K562 (cell line): ENCODE data around the gene EFNA5. TPM values are rescaled to one million over a fixed set of nuclear protein-coding genes. Genes with fewer than 3 reads are reported as not detected.

Source experiments
- BACH1 ChIP-seq: fragments of 200-800 bp; sonication (Bioruptor generic); IDR thresholded peaks from 2 replicates; pipeline ENCODE4 v1.6.1; 2016; ENCODE audit warnings: missing genetic modification characterization, missing compliant biosample characterization
- CBX3 ChIP-seq, 2 experiments: IDR thresholded peaks; 1 replicate in 1 of 2; 2 replicates in 1 of 2; pipeline ENCODE4 v1.6.1; 2012; ENCODE audit warnings: inconsistent platforms in 2 of 2, low read length in 2 of 2, borderline replicate concordance in 1 of 2, control low read depth in 1 of 2
- CHD2 ChIP-seq: IDR thresholded peaks from 2 replicates; pipeline ENCODE4 v1.6.1; 2011; ENCODE audit warnings: low read depth, low read length
- FOXP1 ChIP-seq: sonication (generic); formaldehyde crosslinking; IDR thresholded peaks from 2 replicates; pipeline ENCODE4 v1.8.0; 2022; ENCODE audit warnings: mild to moderate bottlenecking, missing genetic modification reagents
- GABPB1 ChIP-seq: sonication (generic); formaldehyde crosslinking; IDR thresholded peaks from 2 replicates; pipeline ENCODE4 v1.8.0; 2022; ENCODE audit warnings: mild to moderate bottlenecking, missing genetic modification reagents
- GATA2 ChIP-seq: sonication (generic); formaldehyde crosslinking; IDR thresholded peaks from 2 replicates; pipeline ENCODE4 v1.4.0; 2020; ENCODE audit warnings: mild to moderate bottlenecking, missing genetic modification reagents
- HNRNPL ChIP-seq: fragments of 200-400 bp; formaldehyde crosslinking; IDR thresholded peaks from 2 replicates; pipeline ENCODE4 v1.6.1; 2017; ENCODE audit warnings: low read depth, mild to moderate bottlenecking, low read length
- KDM1A ChIP-seq, 2 experiments: fragments of 450-650 bp; IDR thresholded peaks; 2 replicates each; pipeline ENCODE4 v1.6.1; 2016; ENCODE audit warnings: mild to moderate bottlenecking in 2 of 2
- SMAD4 ChIP-seq: fragments of 250-450 bp; sonication (Bioruptor Pico); conservative IDR thresholded peaks from 2 replicates; pipeline ENCODE4 v1.8.0; 2021; ENCODE audit warnings: inconsistent platforms, mild to moderate bottlenecking, moderate library complexity
- ZNF24 ChIP-seq: fragments of 450-650 bp; IDR thresholded peaks from 2 replicates; pipeline ENCODE4 v1.6.1; 2016
- ZNF316 ChIP-seq: fragments of 450-650 bp; IDR thresholded peaks from 2 replicates; pipeline ENCODE4 v1.6.1; 2016
- ZNF407 ChIP-seq: fragments of 450-650 bp; IDR thresholded peaks from 2 replicates; pipeline ENCODE4 v1.6.1; 2016; ENCODE audit warnings: low read depth
- ZNF695 ChIP-seq: fragments of 450-650 bp; formaldehyde crosslinking; IDR thresholded peaks from 2 replicates; pipeline ENCODE4 v1.4.0; 2020; ENCODE audit warnings: mild to moderate bottlenecking, moderate library complexity
- polyA plus RNA-seq, 8 experiments: library from polyadenylated mRNA; depleted of rRNA in 4 of 8; stranded (reverse) in 5 of 8; unstranded in 3 of 8; fragments of >200 nt; fragmentation: Nextera tagmentation in 2 of 8; fragmentation: Illumina TruSeq in 1 of 8; extraction: Ambion mirVana in 2 of 8; extraction: Trizol in 1 of 8; gene quantifications; 2 replicates each; pipeline versions ENCODE4 v1.2.1 to v1.2.3, GENCODE V29; 2011 to 2014; ENCODE audit warnings: inconsistent platforms in 1 of 8, missing spikeins in 1 of 8
- total RNA-seq, 7 experiments: library from RNA; depleted of rRNA in 6 of 7; stranded (reverse); fragments of >200 nt in 6 of 7; fragmentation: Illumina TruSeq in 2 of 7; extraction: Trizol in 2 of 7; gene quantifications; 2 replicates each; pipeline versions ENCODE4 v1.2.1 to v1.2.3, GENCODE V29; 2011 to 2021; ENCODE audit warnings: low replicate concordance in 1 of 7
- TF ChIP-seq, protein P1 (sequence below): sonication (generic); formaldehyde crosslinking; IDR thresholded peaks from 2 replicates; pipeline ENCODE4 v1.4.0; 2020; ENCODE audit warnings: mild to moderate bottlenecking, missing genetic modification reagents

Gene EFNA5
- total and polyA plus RNA-seq, 9 of the 15 experiments (the other 6 are each of a cell fraction or from before 2014, with no cell fraction given) = 0.20 TPM; not detected in 8

- TF ChIP-seq ZNF407 = no peak
- no peak for TF ChIP-seq FOXP1 (CRISPR knock-in tag)
- peak; percentile 32; the same call in 1 of the 2 replicates for TF ChIP-seq CHD2
- TF ChIP-seq, protein P1, sequence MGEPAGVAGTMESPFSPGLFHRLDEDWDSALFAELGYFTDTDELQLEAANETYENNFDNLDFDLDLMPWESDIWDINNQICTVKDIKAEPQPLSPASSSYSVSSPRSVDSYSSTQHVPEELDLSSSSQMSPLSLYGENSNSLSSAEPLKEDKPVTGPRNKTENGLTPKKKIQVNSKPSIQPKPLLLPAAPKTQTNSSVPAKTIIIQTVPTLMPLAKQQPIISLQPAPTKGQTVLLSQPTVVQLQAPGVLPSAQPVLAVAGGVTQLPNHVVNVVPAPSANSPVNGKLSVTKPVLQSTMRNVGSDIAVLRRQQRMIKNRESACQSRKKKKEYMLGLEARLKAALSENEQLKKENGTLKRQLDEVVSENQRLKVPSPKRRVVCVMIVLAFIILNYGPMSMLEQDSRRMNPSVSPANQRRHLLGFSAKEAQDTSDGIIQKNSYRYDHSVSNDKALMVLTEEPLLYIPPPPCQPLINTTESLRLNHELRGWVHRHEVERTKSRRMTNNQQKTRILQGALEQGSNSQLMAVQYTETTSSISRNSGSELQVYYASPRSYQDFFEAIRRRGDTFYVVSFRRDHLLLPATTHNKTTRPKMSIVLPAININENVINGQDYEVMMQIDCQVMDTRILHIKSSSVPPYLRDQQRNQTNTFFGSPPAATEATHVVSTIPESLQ = no peak
- TF ChIP-seq CBX3 (IDR thresholded peaks at IDR 0.05; ENCODE audit: borderline replicate concordance in 1 of 2, low read length in 2 of 2) = no peak
- peak in 1 of 2 experiments; percentile 8; a peak in 1 of 4 replicates for TF ChIP-seq KDM1A (IDR thresholded peaks at IDR 0.05)
- TF ChIP-seq ZNF316 = peak; percentile 91
- TF ChIP-seq ZNF24 = no peak
- no peak for TF ChIP-seq GABPB1
- peak; percentile 45; the same call in 1 of the 2 replicates for TF ChIP-seq SMAD4
- no peak for TF ChIP-seq GATA2 (CRISPR knock-in tag)
- TF ChIP-seq ZNF695 (CRISPR knock-in tag) = no peak
- peak; percentile 85 for TF ChIP-seq BACH1 (tag)
- TF ChIP-seq HNRNPL = no peak
These were observed 204.4 kb downstream of the EFNA5 start (continued) for GRCh38 chr5:107466233-107466769.
